ENCODE results near the gene SUGCT.

Gene SUGCT

DNA sequence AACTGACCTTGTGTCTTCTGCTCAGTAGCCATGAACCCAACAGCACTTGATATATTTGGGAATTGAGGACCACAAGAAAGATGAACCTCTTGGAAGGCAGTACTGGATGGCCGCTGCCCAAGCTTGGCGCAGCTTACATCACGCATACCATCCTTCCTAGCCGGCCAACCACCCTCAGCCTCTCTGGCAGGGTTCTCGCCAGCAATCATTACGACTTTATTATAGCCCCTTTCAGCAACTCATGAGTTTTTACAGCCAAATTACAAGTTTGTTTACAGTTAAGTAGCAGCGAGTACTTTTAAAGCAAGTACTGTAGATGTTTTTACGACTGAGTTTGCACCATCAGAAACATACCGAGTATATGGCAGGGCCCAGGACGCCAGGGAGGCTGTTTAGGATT lies 769.1 kb downstream of the SUGCT start (continued):
- no peak for TF ChIP-seq PRDM2 (tag by site-specific recombination; IDR thresholded peaks at IDR 0.05; ENCODE audit: borderline replicate concordance)

GRCh38 chr7:40907286-40907685 lies 772.5 kb downstream of the SUGCT start:
- TF ChIP-seq ZNF174 (tag by site-specific recombination; IDR thresholded peaks at IDR 0.05), result no peak
- TF ChIP-seq ZNF830 (tag by site-specific recombination; IDR thresholded peaks at IDR 0.05; ENCODE audit: low read depth), result no peak
- TF ChIP-seq ZNF433 (tag by site-specific recombination; IDR thresholded peaks at IDR 0.05; ENCODE audit: low read depth), result no peak
- TF ChIP-seq ZBTB44 (tag by site-specific recombination; IDR thresholded peaks at IDR 0.05), result no peak
- TF ChIP-seq KLF8 (tag by site-specific recombination; IDR thresholded peaks at IDR 0.05), result no peak
- TF ChIP-seq ZBTB8A (tag by site-specific recombination; IDR thresholded peaks at IDR 0.05), result no peak
- no peak for TF ChIP-seq HOXD13 (CRISPR knock-in tag; IDR thresholded peaks at IDR 0.05; ENCODE audit: borderline replicate concordance)
- TF ChIP-seq ZNF585B (tag by site-specific recombination; IDR thresholded peaks at IDR 0.05), result no peak
- no peak for TF ChIP-seq ZNF600 (tag by site-specific recombination; IDR thresholded peaks at IDR 0.05)
- TF ChIP-seq, protein P1, sequence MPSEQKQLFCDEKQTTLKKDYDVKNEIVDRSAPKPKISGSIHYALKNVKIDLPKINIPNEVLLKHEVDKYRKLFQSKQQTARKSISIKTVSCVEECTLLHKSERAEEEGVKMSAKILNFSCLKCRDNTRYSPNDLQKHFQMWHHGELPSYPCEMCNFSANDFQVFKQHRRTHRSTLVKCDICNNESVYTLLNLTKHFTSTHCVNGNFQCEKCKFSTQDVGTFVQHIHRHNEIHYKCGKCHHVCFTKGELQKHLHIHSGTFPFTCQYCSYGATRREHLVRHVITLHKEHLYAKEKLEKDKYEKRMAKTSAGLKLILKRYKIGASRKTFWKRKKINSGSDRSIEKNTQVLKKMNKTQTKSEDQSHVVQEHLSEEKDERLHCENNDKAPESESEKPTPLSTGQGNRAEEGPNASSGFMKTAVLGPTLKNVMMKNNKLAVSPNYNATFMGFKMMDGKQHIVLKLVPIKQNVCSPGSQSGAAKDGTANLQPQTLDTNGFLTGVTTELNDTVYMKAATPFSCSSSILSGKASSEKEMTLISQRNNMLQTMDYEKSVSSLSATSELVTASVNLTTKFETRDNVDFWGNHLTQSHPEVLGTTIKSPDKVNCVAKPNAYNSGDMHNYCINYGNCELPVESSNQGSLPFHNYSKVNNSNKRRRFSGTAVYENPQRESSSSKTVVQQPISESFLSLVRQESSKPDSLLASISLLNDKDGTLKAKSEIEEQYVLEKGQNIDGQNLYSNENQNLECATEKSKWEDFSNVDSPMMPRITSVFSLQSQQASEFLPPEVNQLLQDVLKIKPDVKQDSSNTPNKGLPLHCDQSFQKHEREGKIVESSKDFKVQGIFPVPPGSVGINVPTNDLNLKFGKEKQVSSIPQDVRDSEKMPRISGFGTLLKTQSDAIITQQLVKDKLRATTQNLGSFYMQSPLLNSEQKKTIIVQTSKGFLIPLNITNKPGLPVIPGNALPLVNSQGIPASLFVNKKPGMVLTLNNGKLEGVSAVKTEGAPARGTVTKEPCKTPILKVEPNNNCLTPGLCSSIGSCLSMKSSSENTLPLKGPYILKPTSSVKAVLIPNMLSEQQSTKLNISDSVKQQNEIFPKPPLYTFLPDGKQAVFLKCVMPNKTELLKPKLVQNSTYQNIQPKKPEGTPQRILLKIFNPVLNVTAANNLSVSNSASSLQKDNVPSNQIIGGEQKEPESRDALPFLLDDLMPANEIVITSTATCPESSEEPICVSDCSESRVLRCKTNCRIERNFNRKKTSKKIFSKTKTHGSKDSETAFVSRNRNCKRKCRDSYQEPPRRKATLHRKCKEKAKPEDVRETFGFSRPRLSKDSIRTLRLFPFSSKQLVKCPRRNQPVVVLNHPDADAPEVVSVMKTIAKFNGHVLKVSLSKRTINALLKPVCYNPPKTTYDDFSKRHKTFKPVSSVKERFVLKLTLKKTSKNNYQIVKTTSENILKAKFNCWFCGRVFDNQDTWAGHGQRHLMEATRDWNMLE (tag by site-specific recombination; conservative IDR thresholded peaks at IDR 0.05; ENCODE audit: low read depth), result no peak
- CTCF ChIA-PET, result interaction anchor here (0.6 to 0.7 kb wide), 3 partner anchors 154 to 422 kb away, joined by 3 to 5 read pairs (median 4); no protein-coding TSS in a partner anchor

More at GRCh38 chr7:40907286-40907685, 772.5 kb downstream of the SUGCT start:
- Histone ChIP-seq H3K4me3 (ENCODE audit: low read depth, low read length) (no peak overlapping the region), H3K9me3 (ENCODE audit: control insufficient read depth, insufficient read depth, low read depth, low read length) (no peaks in the 10 kb centered on the region), H3K36me3 (ENCODE audit: control insufficient read depth in 2 of 2, insufficient read depth in 1 of 2, low read length in 2 of 2) (no peaks in the 10 kb centered on the region), H3K27ac (ENCODE audit: extremely low read depth, low read depth, low read length) (no peak overlapping the region), H3K4me1 (ENCODE audit: control insufficient read depth, insufficient read depth, low read length) (no peaks in the 10 kb centered on the region)
- POLR2A ChIA-PET, result no interaction called here

All from HEK293 (cell line).